Astrocyte (in vitro differentiated cells and primary cell): ENCODE measurements around the gene KIAA1328. TPM values are rescaled to one million over a fixed set of nuclear protein-coding genes. Genes with fewer than 3 reads are reported as not detected.

Experiments used
- DNase-seq: peaks from one replicate; pipeline ENCODE4 v3.0.0-alpha.2; 2010; ENCODE audit warnings: low read depth
- FAIRE-seq: peaks from 2 replicates; lab custom pipeline; 2011; peaks lifted over from hg19 to GRCh38; lab: Jason Lieb, UNC
- H2AFZ ChIP-seq: 2 replicates; pipeline ENCODE4 v1.6.0; 2012; ENCODE audit warnings: low read depth, low read length, inconsistent platforms
- H3K27ac ChIP-seq: 2 replicates; pipeline ENCODE4 v1.5.1; 2011; ENCODE audit warnings: low read depth, low read length, inconsistent platforms
- H3K27me3 ChIP-seq: 2 replicates; pipeline ENCODE4 v1.6.0; 2011; ENCODE audit warnings: low read length, inconsistent platforms; ENCODE audit not compliant: insufficient read depth
- H3K36me3 ChIP-seq: 2 replicates; pipeline ENCODE4 v1.5.1; 2011; ENCODE audit warnings: low read length, inconsistent platforms; ENCODE audit not compliant: insufficient read depth
- H3K4me1 ChIP-seq: 2 replicates; pipeline ENCODE4 v1.5.1; 2011; ENCODE audit warnings: low read length, inconsistent platforms; ENCODE audit not compliant: insufficient read depth
- H3K4me2 ChIP-seq: 2 replicates; pipeline ENCODE4 v1.6.0; 2012; ENCODE audit warnings: low read length, inconsistent platforms
- H3K4me3 ChIP-seq: 2 replicates; pipeline ENCODE4 v1.5.1; 2011; ENCODE audit warnings: low read depth, mild to moderate bottlenecking, low read length, inconsistent platforms; ENCODE audit not compliant: insufficient read depth
- H3K79me2 ChIP-seq: 2 replicates; pipeline ENCODE4 v1.6.0; 2012; ENCODE audit warnings: mild to moderate bottlenecking, low read length, inconsistent platforms; ENCODE audit not compliant: insufficient read depth
- H3K9ac ChIP-seq: 2 replicates; pipeline ENCODE4 v1.6.0; 2012; ENCODE audit warnings: mild to moderate bottlenecking, low read length, inconsistent platforms
- H3K9me3 ChIP-seq: 2 replicates; pipeline ENCODE4 v1.5.1; 2012; ENCODE audit warnings: low read depth, mild to moderate bottlenecking, low read length, inconsistent platforms; ENCODE audit not compliant: insufficient read depth
- H4K20me1 ChIP-seq: 2 replicates; pipeline ENCODE4 v1.6.0; 2012; ENCODE audit warnings: low read length, inconsistent platforms; ENCODE audit not compliant: insufficient read depth
- H3K27ac Mint-ChIP-seq: one replicate; pipeline ENCODE4 v1.8.0; 2021; ENCODE audit warnings: mild to moderate bottlenecking, mixed read lengths; ENCODE audit not compliant: unreplicated experiment
- H3K27me3 Mint-ChIP-seq: one replicate; pipeline ENCODE4 v1.8.0; 2021; ENCODE audit warnings: low read depth, mixed read lengths; ENCODE audit not compliant: unreplicated experiment
- H3K36me3 Mint-ChIP-seq: one replicate; pipeline ENCODE4 v1.8.0; 2021; ENCODE audit warnings: low read depth, mixed read lengths; ENCODE audit not compliant: unreplicated experiment
- H3K4me1 Mint-ChIP-seq: one replicate; pipeline ENCODE4 v1.8.0; 2021; ENCODE audit warnings: low read depth, mixed read lengths; ENCODE audit not compliant: unreplicated experiment
- H3K4me3 Mint-ChIP-seq: one replicate; pipeline ENCODE4 v1.8.0; 2021; ENCODE audit warnings: mild to moderate bottlenecking, moderate library complexity, mixed read lengths; ENCODE audit not compliant: unreplicated experiment
- H3K9me3 Mint-ChIP-seq: one replicate; pipeline ENCODE4 v1.8.0; 2021; ENCODE audit warnings: mild to moderate bottlenecking, mixed read lengths; ENCODE audit not compliant: unreplicated experiment
- CTCF ChIP-seq: IDR thresholded peaks from 2 replicates; pipeline ENCODE4 v1.5.1; 2011; ENCODE audit warnings: low read depth, mild to moderate bottlenecking, inconsistent platforms, low read length, moderate library complexity; ENCODE audit not compliant: insufficient read depth
- EZH2 ChIP-seq: IDR thresholded peaks from 2 replicates; pipeline ENCODE4 v1.6.1; 2012; ENCODE audit warnings: mild to moderate bottlenecking, low read length, inconsistent platforms; ENCODE audit not compliant: insufficient read depth
- total RNA-seq: library from RNA; stranded (reverse); gene quantifications from 2 replicates; pipeline ENCODE4 v1.2.1, GENCODE V29; 2021

Gene KIAA1328
- total RNA-seq, 1 donor from 2014 or later = 3.7 TPM

GRCh38 chr18:36817039-36817438 is 11.9 kb upstream of the KIAA1328 start:
- no peaks in the 10 kb centered on the region for H3K4me1 ChIP-seq
- H3K4me2 ChIP-seq = no peak overlapping the region
- Mint-ChIP-seq H3K27me3 (no peaks in the 10 kb centered on the region), H3K36me3 (peaks cover 32% of the 10 kb centered on the region), H3K4me1 (peaks cover 9% of the 10 kb centered on the region), H3K27ac (no peak overlapping the region), H3K4me3 (no peak overlapping the region), H3K9me3 (no peaks in the 10 kb centered on the region)
- H4K20me1 ChIP-seq = peaks cover 7% of the 10 kb centered on the region
- no peaks in the 10 kb centered on the region for H3K9me3 ChIP-seq
- no peak for FAIRE-seq
- no peak for TF ChIP-seq CTCF
- no peak for TF ChIP-seq EZH2
- DNase-seq = no peak
- H3K27me3 ChIP-seq = no peaks in the 10 kb centered on the region
- no peak overlapping the region for H3K9ac ChIP-seq
- no peaks in the 10 kb centered on the region for H3K79me2 ChIP-seq
- H3K27ac ChIP-seq = no peak overlapping the region
- H3K36me3 ChIP-seq = peaks cover 6% of the 10 kb centered on the region
- no peak overlapping the region for H3K4me3 ChIP-seq
- H2AFZ ChIP-seq = no peak overlapping the region

DNA sequence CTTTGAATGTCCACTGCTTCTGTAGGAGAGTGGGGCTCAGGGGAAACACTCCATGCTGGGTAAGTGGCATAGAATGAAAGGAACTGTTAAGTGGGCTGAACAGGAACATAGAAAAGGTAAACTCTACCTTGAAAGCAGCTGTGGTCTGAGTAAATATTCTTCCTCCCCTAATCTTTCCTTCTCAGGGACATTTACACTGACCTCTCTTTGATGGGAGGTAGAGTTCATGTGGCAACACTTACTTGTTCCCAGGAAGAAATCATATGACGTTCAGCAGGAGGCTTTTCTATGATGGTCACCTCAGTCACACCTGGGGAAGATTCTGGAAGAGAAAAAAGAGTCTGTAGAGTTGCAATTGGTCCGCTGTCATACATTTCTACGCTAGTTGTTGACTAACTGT is 10.3 kb upstream of the KIAA1328 start:
- Histone ChIP-seq H3K27me3 (no peaks in the 10 kb centered on the region), H3K9ac (no peak overlapping the region), H4K20me1 (peaks cover 4% of the 10 kb centered on the region), H3K27ac (no peak overlapping the region), H3K4me2 (no peak overlapping the region), H3K36me3 (peaks cover 6% of the 10 kb centered on the region), H2AFZ (no peak overlapping the region), H3K4me3 (no peak overlapping the region), H3K79me2 (peaks cover 3% of the 10 kb centered on the region), H3K9me3 (no peaks in the 10 kb centered on the region), H3K4me1 (no peaks in the 10 kb centered on the region)
- no peak overlapping the region for H3K4me3 Mint-ChIP-seq
- peaks cover 9% of the 10 kb centered on the region for H3K4me1 Mint-ChIP-seq
- H3K27ac Mint-ChIP-seq = no peak overlapping the region
- H3K9me3 Mint-ChIP-seq = no peaks in the 10 kb centered on the region
- no peak for DNase-seq
- H3K36me3 Mint-ChIP-seq = peaks cover 31% of the 10 kb centered on the region
- TF ChIP-seq CTCF = no peak
- TF ChIP-seq EZH2 = no peak
- no peak for FAIRE-seq
- H3K27me3 Mint-ChIP-seq = no peaks in the 10 kb centered on the region

DNA sequence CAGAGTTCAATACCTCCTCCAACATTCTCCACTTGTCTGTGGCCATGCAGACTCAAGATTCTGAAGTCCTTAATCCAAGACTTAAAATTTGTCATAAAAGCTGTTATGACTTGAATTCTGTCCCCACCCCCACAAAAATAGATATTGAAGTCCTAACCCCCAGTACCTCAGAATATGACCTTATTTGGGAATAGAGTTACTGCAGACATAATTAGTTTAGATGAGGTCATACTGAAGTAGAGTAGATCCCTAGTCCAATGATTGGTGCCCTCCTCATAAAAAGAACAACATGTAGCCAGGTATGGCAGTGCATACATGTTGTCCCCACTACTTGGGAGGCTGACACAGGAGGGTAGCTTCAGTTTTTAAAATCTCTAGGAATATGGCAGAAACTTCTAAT is 9.3 kb upstream of the KIAA1328 start:
- H3K9me3 Mint-ChIP-seq = no peaks in the 10 kb centered on the region
- no peak overlapping the region for H3K27ac Mint-ChIP-seq
- no peak for DNase-seq
- H3K4me2 ChIP-seq = no peak overlapping the region
- H3K79me2 ChIP-seq = peaks cover 8% of the 10 kb centered on the region
- no peak overlapping the region for H3K27ac ChIP-seq
- peak overlapping the region; percentile 11 for H3K4me3 Mint-ChIP-seq
- no peaks in the 10 kb centered on the region for H3K9me3 ChIP-seq
- FAIRE-seq = no peak
- H3K4me3 ChIP-seq = no peak overlapping the region
- H4K20me1 ChIP-seq = no peaks in the 10 kb centered on the region
- TF ChIP-seq EZH2 = no peak
- no peak for TF ChIP-seq CTCF
- H2AFZ ChIP-seq = no peak overlapping the region
- H3K36me3 Mint-ChIP-seq = peaks cover 29% of the 10 kb centered on the region
- no peaks in the 10 kb centered on the region for H3K4me1 ChIP-seq
- H3K4me1 Mint-ChIP-seq = peaks cover 9% of the 10 kb centered on the region
- no peak overlapping the region for H3K9ac ChIP-seq
- peaks cover 6% of the 10 kb centered on the region for H3K36me3 ChIP-seq
- no peaks in the 10 kb centered on the region for H3K27me3 ChIP-seq
- no peaks in the 10 kb centered on the region for H3K27me3 Mint-ChIP-seq
